PC-3 (cell line): ENCODE data around the gene CUL3. TPM values are rescaled to one million over a fixed set of nuclear protein-coding genes. Genes with fewer than 3 reads are reported as not detected.

Experiments used
- ATAC-seq: fragments of 200-7000 bp; cut with Tn5 transposase; 2 replicates; pipeline ENCODE4 v1.9.1; 2020; ENCODE audit warnings: mild to moderate bottlenecking, moderate library complexity
- BruUV-seq: library from RNA; stranded (reverse); fragments of 400-500 nt; replicated peaks from 2 replicates; lab custom pipeline; 2021; lab: Mats Ljungman, UMichigan
- CTCF ChIA-PET: fragments of 300-600 bp; sonication (Branson Sonifier 250); formaldehyde crosslinking; loops from one replicate; lab custom pipeline; 2022; ENCODE audit warnings: antibody characterized with exemption; lab: Charles Lee
- POLR2A ChIA-PET: fragments of 300-600 bp; sonication (Branson Sonifier 250); formaldehyde crosslinking; loops from one replicate; lab custom pipeline; 2022; ENCODE audit warnings: antibody characterized with exemption; ENCODE audit not compliant: unreplicated experiment; lab: Charles Lee
- DNase-seq: peaks from one replicate; pipeline ENCODE4 v3.0.0-alpha.2; 2015
- H2AFZ ChIP-seq: fragments of 300-600 bp; sonication (generic); 2 replicates; pipeline ENCODE4 v1.6.0; 2016; ENCODE audit warnings: antibody characterized with exemption, low read length
- H3F3A ChIP-seq: fragments of 300-600 bp; sonication (generic); one replicate; pipeline ENCODE4 v1.6.0; 2017; ENCODE audit warnings: antibody characterized with exemption, low read length, control low read depth, mild to moderate bottlenecking; ENCODE audit not compliant: unreplicated experiment
- H3K27ac ChIP-seq: fragments of 300-600 bp; sonication (generic); 2 replicates; pipeline ENCODE4 v1.5.1; 2016; ENCODE audit warnings: mild to moderate bottlenecking, low read length
- H3K27me3 ChIP-seq: fragments of 300-600 bp; sonication (generic); 2 replicates; pipeline ENCODE4 v1.6.1; 2016; ENCODE audit warnings: low read length, mixed read lengths
- H3K36me3 ChIP-seq: fragments of 300-600 bp; sonication (generic); 2 replicates; pipeline ENCODE4 v1.6.1; 2016; ENCODE audit warnings: low read depth, mixed run types, low read length, mixed read lengths
- H3K4me1 ChIP-seq: fragments of 300-600 bp; sonication (generic); 2 replicates; pipeline ENCODE4 v1.5.1; 2016; ENCODE audit warnings: low read length; ENCODE audit not compliant: insufficient read depth
- H3K4me2 ChIP-seq: fragments of 300-600 bp; sonication (generic); 2 replicates; pipeline ENCODE4 v1.6.0; 2016; ENCODE audit warnings: low read length
- H3K4me3 ChIP-seq: fragments of 300-600 bp; sonication (generic); 2 replicates; pipeline ENCODE4 v1.5.1; 2016; ENCODE audit warnings: mild to moderate bottlenecking, low read length, mixed read lengths
- H3K79me2 ChIP-seq: fragments of 300-600 bp; sonication (generic); 2 replicates; pipeline ENCODE4 v1.6.1; 2017; ENCODE audit warnings: low read length, mixed read lengths
- H3K9ac ChIP-seq: fragments of 300-600 bp; sonication (generic); 2 replicates; pipeline ENCODE4 v1.6.0; 2016; ENCODE audit warnings: mild to moderate bottlenecking, low read length
- H3K9me2 ChIP-seq: fragments of 300-600 bp; sonication (generic); replicated peaks from 2 replicates; pipeline ENCODE4 v1.6.1; 2016; ENCODE audit warnings: mixed run types, low read length, mixed read lengths
- H3K9me3 ChIP-seq: fragments of 300-600 bp; sonication (generic); 2 replicates; pipeline ENCODE4 v1.6.1; 2016; ENCODE audit warnings: low read length, mixed read lengths
- H4K20me1 ChIP-seq: fragments of 300-600 bp; sonication (generic); 2 replicates; pipeline ENCODE4 v1.6.1; 2016; ENCODE audit warnings: low read length, mixed read lengths
- EZH2 ChIP-seq: fragments of 300-600 bp; sonication (generic); IDR thresholded peaks from one replicate; pipeline ENCODE4 v1.6.1; 2017; ENCODE audit warnings: antibody characterized with exemption, mild to moderate bottlenecking, low read length; ENCODE audit not compliant: unreplicated experiment
- EZH2phosphoT487 ChIP-seq: fragments of 300-600 bp; sonication (generic); IDR thresholded peaks from 2 replicates; pipeline ENCODE4 v1.6.1; 2018; ENCODE audit warnings: mild to moderate bottlenecking, antibody characterized with exemption, low read length, borderline replicate concordance
- intact Hi-C: fragments of 100-400 bp; cut with micrococcal nuclease; formaldehyde crosslinking; loops from 2 replicates; pipeline ENCODE4 v1.9.0; 2023
- total RNA-seq: library from RNA; depleted of rRNA; stranded (reverse); fragments of >200 nt; gene quantifications from 2 replicates; pipeline ENCODE4 v1.2.3, GENCODE V29; 2014
- TF ChIP-seq, protein P1 (sequence below): fragments of 300-600 bp; sonication (generic); conservative IDR thresholded peaks from 2 replicates; pipeline ENCODE4 v1.5.1; 2017; ENCODE audit warnings: antibody characterized with exemption, low read depth, mild to moderate bottlenecking, low read length

Gene CUL3
- total RNA-seq, 1 experiment from 2014 or later = 50.4 TPM

DNA sequence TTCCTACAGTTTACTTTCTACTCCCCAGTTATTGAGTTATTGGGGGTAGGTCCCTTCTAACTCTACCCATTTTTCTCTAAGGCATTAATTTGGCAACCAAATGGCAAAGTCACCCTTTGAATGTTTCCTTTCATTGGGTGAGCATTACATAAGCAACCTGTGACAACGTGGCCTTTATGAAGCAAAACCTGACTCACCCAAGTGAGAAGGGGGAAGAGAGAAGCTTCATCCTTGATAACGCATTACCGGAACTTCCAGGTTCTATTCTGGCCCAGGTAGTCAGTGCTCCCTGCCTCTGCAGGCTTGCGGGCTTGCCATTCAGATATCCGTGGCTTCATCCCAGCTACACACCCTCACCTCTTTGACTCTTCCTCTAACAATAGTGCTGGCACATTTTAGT, 144.2 kb downstream of the CUL3 start:
- ChIA-PET CTCF (interaction anchor here (0.5 kb wide), 1 partner anchor 603 kb away, joined by 5 read pairs; no protein-coding TSS in a partner anchor), POLR2A (no interaction called here)
- Histone ChIP-seq H3K4me3 (no peak overlapping the region), H4K20me1 (no peaks in the 10 kb centered on the region), H3F3A (no peaks in the 10 kb centered on the region), H3K27ac (no peak overlapping the region), H2AFZ (no peak overlapping the region), H3K9me3 (no peaks in the 10 kb centered on the region), H3K9me2 (no peaks in the 10 kb centered on the region), H3K27me3 (no peaks in the 10 kb centered on the region), H3K36me3 (no peaks in the 10 kb centered on the region), H3K79me2 (no peaks in the 10 kb centered on the region), H3K4me2 (no peak overlapping the region), H3K9ac (no peak overlapping the region), H3K4me1 (peaks cover 15% of the 10 kb centered on the region)
- no peak for ATAC-seq
- TF ChIP-seq EZH2phosphoT487 = no peak
- TF ChIP-seq EZH2 = no peak
- TF ChIP-seq, protein P1, sequence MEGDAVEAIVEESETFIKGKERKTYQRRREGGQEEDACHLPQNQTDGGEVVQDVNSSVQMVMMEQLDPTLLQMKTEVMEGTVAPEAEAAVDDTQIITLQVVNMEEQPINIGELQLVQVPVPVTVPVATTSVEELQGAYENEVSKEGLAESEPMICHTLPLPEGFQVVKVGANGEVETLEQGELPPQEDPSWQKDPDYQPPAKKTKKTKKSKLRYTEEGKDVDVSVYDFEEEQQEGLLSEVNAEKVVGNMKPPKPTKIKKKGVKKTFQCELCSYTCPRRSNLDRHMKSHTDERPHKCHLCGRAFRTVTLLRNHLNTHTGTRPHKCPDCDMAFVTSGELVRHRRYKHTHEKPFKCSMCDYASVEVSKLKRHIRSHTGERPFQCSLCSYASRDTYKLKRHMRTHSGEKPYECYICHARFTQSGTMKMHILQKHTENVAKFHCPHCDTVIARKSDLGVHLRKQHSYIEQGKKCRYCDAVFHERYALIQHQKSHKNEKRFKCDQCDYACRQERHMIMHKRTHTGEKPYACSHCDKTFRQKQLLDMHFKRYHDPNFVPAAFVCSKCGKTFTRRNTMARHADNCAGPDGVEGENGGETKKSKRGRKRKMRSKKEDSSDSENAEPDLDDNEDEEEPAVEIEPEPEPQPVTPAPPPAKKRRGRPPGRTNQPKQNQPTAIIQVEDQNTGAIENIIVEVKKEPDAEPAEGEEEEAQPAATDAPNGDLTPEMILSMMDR = no peak
- BruUV-seq = no TSS peak
- intact Hi-C loops = no loop called here
- DNase-seq = no peak

DNA sequence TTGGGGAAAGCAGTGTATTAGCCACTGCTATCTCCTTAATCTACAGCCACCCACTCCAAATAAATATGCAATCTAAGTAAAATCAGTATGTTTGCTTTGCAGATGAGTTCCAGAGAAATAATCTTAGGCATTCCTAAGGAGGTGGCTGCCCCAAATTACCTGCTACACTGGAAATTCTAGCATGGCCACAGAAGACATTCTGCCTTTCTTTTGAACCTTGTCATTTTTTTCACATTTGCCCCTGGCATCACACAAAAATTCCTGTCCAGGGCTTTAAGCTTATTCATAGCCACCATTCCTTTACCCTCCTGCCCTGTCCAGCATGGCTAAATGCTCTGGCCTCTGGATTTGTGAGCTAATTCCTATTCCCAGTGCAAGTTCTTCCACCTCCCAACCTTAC, 146.4 kb downstream of the CUL3 start:
- no peaks in the 10 kb centered on the region for H3K9me3 ChIP-seq
- intact Hi-C loops = no loop called here
- H3K4me1 ChIP-seq = peaks cover 19% of the 10 kb centered on the region
- H3K27me3 ChIP-seq = no peaks in the 10 kb centered on the region
- ChIA-PET POLR2A (no interaction called here), CTCF (no interaction called here)
- ATAC-seq = no peak
- H3K9me2 ChIP-seq = no peaks in the 10 kb centered on the region
- DNase-seq = peak; percentile 45
- no peak overlapping the region for H3K9ac ChIP-seq
- no peak overlapping the region for H3K4me2 ChIP-seq
- H3K36me3 ChIP-seq = no peaks in the 10 kb centered on the region
- TF ChIP-seq, protein P1 = no peak
- no peak for TF ChIP-seq EZH2phosphoT487
- TF ChIP-seq EZH2 = no peak
- H2AFZ ChIP-seq = no peak overlapping the region
- no peak overlapping the region for H3K27ac ChIP-seq
- no peaks in the 10 kb centered on the region for H4K20me1 ChIP-seq
- BruUV-seq = no TSS peak
- no peaks in the 10 kb centered on the region for H3F3A ChIP-seq
- no peaks in the 10 kb centered on the region for H3K79me2 ChIP-seq
- H3K4me3 ChIP-seq = no peak overlapping the region

DNA sequence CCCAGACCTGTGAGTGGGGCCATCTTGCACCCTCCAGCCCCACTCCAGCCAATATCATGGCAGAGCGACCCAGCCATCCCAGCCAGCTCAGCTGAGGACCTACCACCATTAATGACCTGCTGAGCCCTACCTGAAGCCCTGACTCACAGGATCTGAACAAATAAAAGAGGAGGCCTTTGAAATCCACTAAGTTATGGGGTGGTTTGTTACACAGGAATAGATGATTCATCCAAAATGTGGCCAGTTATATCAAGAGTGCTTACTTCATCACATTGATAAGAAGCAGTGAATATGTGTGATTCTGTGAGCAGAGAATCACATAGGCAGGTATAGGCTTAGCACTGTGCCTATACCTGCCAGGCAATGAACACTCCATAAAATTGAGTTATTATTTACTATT, 148.5 kb downstream of the CUL3 start:
- no peak for TF ChIP-seq EZH2
- no peak for TF ChIP-seq EZH2phosphoT487
- no peaks in the 10 kb centered on the region for H4K20me1 ChIP-seq
- peak; percentile 88 for ATAC-seq
- H3K4me1 ChIP-seq = peaks cover 19% of the 10 kb centered on the region
- no peaks in the 10 kb centered on the region for H3K79me2 ChIP-seq
- intact Hi-C loops = no loop called here
- no peak overlapping the region for H3K4me3 ChIP-seq
- no peaks in the 10 kb centered on the region for H3K36me3 ChIP-seq
- no peak overlapping the region for H3K9ac ChIP-seq
- ChIA-PET POLR2A (no interaction called here), CTCF (no interaction called here)
- H3K27me3 ChIP-seq = no peaks in the 10 kb centered on the region
- peak overlapping the region; percentile 12; the same call in 1 of the 2 replicates for H3K27ac ChIP-seq
- H3K9me2 ChIP-seq = no peaks in the 10 kb centered on the region
- no peaks in the 10 kb centered on the region for H3F3A ChIP-seq
- H3K9me3 ChIP-seq = no peaks in the 10 kb centered on the region
- DNase-seq = peak; percentile 79
- BruUV-seq = no TSS peak
- no peak overlapping the region for H3K4me2 ChIP-seq
- H2AFZ ChIP-seq = no peak overlapping the region
